K562 (cell line): ENCODE data around the gene PACRG. TPM values are rescaled to one million over a fixed set of nuclear protein-coding genes. Genes with fewer than 3 reads are reported as not detected.

Source experiments
- ATAC-seq: fragments of 200-7000 bp; cut with Tn5 transposase; 3 replicates; pipeline ENCODE4 v1.9.1; 2020; ENCODE audit warnings: moderate library complexity
- BruUV-seq: library from RNA; stranded (reverse); fragments of 400-500 nt; replicated peaks from 2 replicates; lab custom pipeline; 2021; lab: Mats Ljungman, UMichigan
- CTCF ChIA-PET: fragments of 300-600 bp; formaldehyde crosslinking; extraction: SDS; loops from one replicate; lab custom pipeline; 2021; ENCODE audit warnings: low intra/inter-chr PET ratio; lab: Yijun Ruan, JAX
- POLR2A ChIA-PET: fragments of 300-600, 350-650 bp; sonication (Branson Sonifier 250); formaldehyde crosslinking; extraction: SDS; loops from one replicate; lab custom pipeline; 2021; ENCODE audit warnings: antibody characterized with exemption, inconsistent platforms; lab: Yijun Ruan, JAX
- DNase-seq, 4 experiments: peaks; one replicate each; pipeline versions ENCODE4 v3.0.0 to v3.0.0-alpha.2; 2011 to 2018; ENCODE audit warnings: low spot score in 3 of 4, mixed read lengths in 3 of 4; ENCODE audit errors: extremely low read depth in 1 of 4
- FAIRE-seq: peaks from 2 replicates; lab custom pipeline; 2011; peaks lifted over from hg19 to GRCh38; lab: Jason Lieb, UNC
- H2AFZ ChIP-seq: 2 replicates; pipeline ENCODE4 v1.6.0; 2011; ENCODE audit warnings: low read depth, low read length, control low read depth, inconsistent platforms
- H3K27ac ChIP-seq: fragments of 200-600 bp; 3 replicates; pipeline ENCODE4 v1.8.0; 2011; ENCODE audit warnings: low read depth, mild to moderate bottlenecking, control low read depth, inconsistent platforms, low read length, moderate library complexity, mixed read lengths; ENCODE audit errors: extremely low read depth
- H3K27me3 ChIP-seq, 2 experiments: fragments of 300-600 bp in 1 of 2; 2 replicates in 1 of 2; 3 replicates in 1 of 2; pipeline versions ENCODE4 v1.6.0 to v1.8.0; 2011; ENCODE audit warnings: inconsistent platforms in 2 of 2, low read length in 2 of 2, mild to moderate bottlenecking in 1 of 2, mixed read lengths in 1 of 2, moderate library complexity in 1 of 2; ENCODE audit not compliant: control insufficient read depth in 2 of 2, insufficient read depth in 2 of 2
- H3K36me3 ChIP-seq: fragments of 300-600 bp; 3 replicates; pipeline ENCODE4 v1.8.0; 2011; ENCODE audit warnings: mild to moderate bottlenecking, low read length, inconsistent platforms; ENCODE audit not compliant: control insufficient read depth, insufficient read depth
- H3K4me1 ChIP-seq, 2 experiments: fragments of 200-600 bp in 1 of 2; replicated peaks in 1 of 2; 2 replicates in 1 of 2; 3 replicates in 1 of 2; pipeline versions ENCODE4 v1.5.1 to v1.8.0; 2011; ENCODE audit warnings: inconsistent platforms in 2 of 2, low read length in 2 of 2, mild to moderate bottlenecking in 1 of 2, mixed read lengths in 1 of 2, moderate library complexity in 1 of 2; ENCODE audit not compliant: control insufficient read depth in 2 of 2, insufficient read depth in 2 of 2
- H3K4me2 ChIP-seq: 2 replicates; pipeline ENCODE4 v1.6.1; 2011; ENCODE audit warnings: low read length, control low read depth, inconsistent platforms, mixed read lengths; ENCODE audit not compliant: insufficient read depth
- H3K4me3 ChIP-seq: fragments of 200-600 bp; sonication (generic), shearing (Covaris generic); 2 replicates; pipeline ENCODE4 v1.5.1; 2016; ENCODE audit warnings: control low read depth, inconsistent platforms
- H3K79me2 ChIP-seq: fragments of 200-600 bp; 3 replicates; pipeline ENCODE4 v1.8.0; 2011; ENCODE audit warnings: low read length, inconsistent platforms; ENCODE audit not compliant: control insufficient read depth, insufficient read depth
- H3K9ac ChIP-seq, 2 experiments: 2 replicates each; pipeline versions ENCODE4 v1.6.0 to v1.6.1; 2011; ENCODE audit warnings: low read depth in 2 of 2, low read length in 2 of 2, control low read depth in 1 of 2, inconsistent platforms in 1 of 2, mild to moderate bottlenecking in 1 of 2, mixed read lengths in 1 of 2; ENCODE audit not compliant: insufficient read depth in 1 of 2
- H3K9me1 ChIP-seq: one replicate; pipeline ENCODE4 v1.6.0; 2011; ENCODE audit warnings: inconsistent platforms, mild to moderate bottlenecking, low read length, moderate library complexity; ENCODE audit not compliant: control insufficient read depth, insufficient read depth
- H3K9me3 ChIP-seq: replicated peaks from 2 replicates; pipeline ENCODE4 v1.5.1; 2011; ENCODE audit warnings: low read depth, low read length, inconsistent platforms; ENCODE audit not compliant: control insufficient read depth, insufficient read depth
- H4K20me1 ChIP-seq: replicated peaks from 2 replicates; pipeline ENCODE4 v1.6.1; 2011; ENCODE audit warnings: low read length, inconsistent platforms, mixed read lengths; ENCODE audit not compliant: control insufficient read depth, insufficient read depth
- ASH1L ChIP-seq: fragments of 450-650 bp; IDR thresholded peaks from 2 replicates; pipeline ENCODE4 v1.6.1; 2018; ENCODE audit warnings: borderline replicate concordance, mild to moderate bottlenecking, low read depth; ENCODE audit not compliant: partially characterized antibody
- ATF6 ChIP-seq: sonication (generic); formaldehyde crosslinking; IDR thresholded peaks from 2 replicates; pipeline ENCODE4 v1.4.0; 2020; ENCODE audit warnings: mild to moderate bottlenecking, missing genetic modification reagents
- CHCHD3 ChIP-seq: fragments of 250-450 bp; sonication (Bioruptor Pico); IDR thresholded peaks from 2 replicates; pipeline ENCODE4 v2.1.2; 2022; ENCODE audit warnings: mild to moderate bottlenecking
- ELK1 ChIP-seq: sonication (generic); formaldehyde crosslinking; IDR thresholded peaks from 2 replicates; pipeline ENCODE4 v1.8.1; 2022; ENCODE audit warnings: missing genetic modification reagents
- KAT2B ChIP-seq: IDR thresholded peaks from one replicate; pipeline ENCODE4 v1.6.1; 2012; ENCODE audit warnings: low read depth, mild to moderate bottlenecking, control low read depth, inconsistent platforms, low read length, moderate library complexity
- SRF ChIP-seq, 2 experiments: fragments of 250-450, 450-650 bp in 1 of 2; sonication (Bioruptor Pico) in 1 of 2; sonication (generic) in 1 of 2; formaldehyde crosslinking; IDR thresholded peaks; 2 replicates each; pipeline versions ENCODE4 v1.5.0 to v1.5.1; 2020 to 2022; ENCODE audit warnings: mild to moderate bottlenecking in 1 of 2, missing genetic modification reagents in 1 of 2
- TEAD4 ChIP-seq, 2 experiments: sonication (generic) in 1 of 2; formaldehyde crosslinking in 1 of 2; IDR thresholded peaks; 2 replicates each; pipeline versions ENCODE4 v1.6.1 to v1.8.0; 2012 to 2022; ENCODE audit warnings: borderline replicate concordance in 1 of 2, inconsistent platforms in 1 of 2, low read length in 1 of 2, mild to moderate bottlenecking in 1 of 2, missing genetic modification reagents in 1 of 2
- ZNF830 ChIP-seq: fragments of 250-450 bp; sonication (Bioruptor Pico); IDR thresholded peaks from 2 replicates; pipeline ENCODE4 v1.5.0; 2021; ENCODE audit warnings: mild to moderate bottlenecking
- WGBS: fragments of 100-300 bp; shearing (Covaris generic); methylation state at CpG from one replicate; pipeline ENCODE4 v1.1.6; 2016; ENCODE audit warnings: low coverage, mixed read lengths; ENCODE audit not compliant: insufficient coverage; ENCODE audit errors: missing lambda C conversion rate; 5-methylcytosine and 5-hydroxymethylcytosine counted together
- in situ Hi-C: fragments of 300-500 bp; cut with MboI; formaldehyde crosslinking; loops from 4 replicates; pipeline ENCODE4 v1.15.0; 2018; ENCODE audit warnings: inconsistent platforms, mixed read lengths
- intact Hi-C: fragments of 100-400 bp; cut with micrococcal nuclease; formaldehyde crosslinking; loops from 2 replicates; pipeline ENCODE4 v1.14.2; 2022
- polyA plus RNA-seq, 8 experiments: library from polyadenylated mRNA; depleted of rRNA in 4 of 8; stranded (reverse) in 5 of 8; unstranded in 3 of 8; fragments of >200 nt; fragmentation: Nextera tagmentation in 2 of 8; fragmentation: Illumina TruSeq in 1 of 8; extraction: Ambion mirVana in 2 of 8; extraction: Trizol in 1 of 8; gene quantifications; 2 replicates each; pipeline versions ENCODE4 v1.2.1 to v1.2.3, GENCODE V29; 2011 to 2014; ENCODE audit warnings: inconsistent platforms in 1 of 8, missing spikeins in 1 of 8
- total RNA-seq, 7 experiments: library from RNA; depleted of rRNA in 6 of 7; stranded (reverse); fragments of >200 nt in 6 of 7; fragmentation: Illumina TruSeq in 2 of 7; extraction: Trizol in 2 of 7; gene quantifications; 2 replicates each; pipeline versions ENCODE4 v1.2.1 to v1.2.3, GENCODE V29; 2011 to 2021; ENCODE audit warnings: low replicate concordance in 1 of 7

PACRG gene
- total and polyA plus RNA-seq, 9 of the 15 experiments (the other 6 are each of a cell fraction or from before 2014, with no cell fraction given): 0.04 TPM; not detected in 8

- H3K27ac ChIP-seq: no peak overlapping the region
- BruUV-seq: no TSS peak
- no peaks in the 10 kb centered on the region for H3K36me3 ChIP-seq
- no peak for ATAC-seq
- H3K79me2 ChIP-seq: no peaks in the 10 kb centered on the region
- no peak overlapping the region for H3K4me3 ChIP-seq
- no peak for TF ChIP-seq ZNF830 (CRISPR knock-in tag)
- no peak for DNase-seq
- no peak for FAIRE-seq
- H3K9me1 ChIP-seq: no peaks in the 10 kb centered on the region
- no peak overlapping the region for H3K9ac ChIP-seq
- intact Hi-C loops (no loop called here), in situ Hi-C loops (no loop called here)
- no peaks in the 10 kb centered on the region for H4K20me1 ChIP-seq
- no peaks in the 10 kb centered on the region for H3K27me3 ChIP-seq
- 5% methylated on average over 1 of the region's 1 CpG for WGBS
- POLR2A ChIA-PET: no interaction called here
- no peaks in the 10 kb centered on the region for H3K4me1 ChIP-seq
- H2AFZ ChIP-seq: no peak overlapping the region
- CTCF ChIA-PET: no interaction called here
- H3K9me3 ChIP-seq: no peaks in the 10 kb centered on the region
- no peak overlapping the region for H3K4me2 ChIP-seq
Observed at GRCh38 chr6:162854228-162854627, 126.5 kb downstream of the PACRG start.

GRCh38 chr6:162854734-162855191 lies 127.0 kb downstream of the PACRG start:
- H3K79me2 ChIP-seq: no peaks in the 10 kb centered on the region
- CTCF ChIA-PET: no interaction called here
- POLR2A ChIA-PET: no interaction called here
- no peak overlapping the region for H3K4me3 ChIP-seq
- no peaks in the 10 kb centered on the region for H3K9me1 ChIP-seq
- H3K9me3 ChIP-seq: no peaks in the 10 kb centered on the region
- WGBS: 2% methylated on average over 20 of the region's 20 CpGs
- no peak overlapping the region for H2AFZ ChIP-seq
- BruUV-seq: no TSS peak
- no peak overlapping the region for H3K27ac ChIP-seq
- no peak overlapping the region for H3K9ac ChIP-seq
- intact Hi-C loops (no loop called here), in situ Hi-C loops (no loop called here)
- H3K4me1 ChIP-seq: no peaks in the 10 kb centered on the region
- ATAC-seq: no peak
- H3K27me3 ChIP-seq: no peaks in the 10 kb centered on the region
- no peak for FAIRE-seq
- DNase-seq: no peak
- no peak overlapping the region for H3K4me2 ChIP-seq
- H3K36me3 ChIP-seq: no peaks in the 10 kb centered on the region
- H4K20me1 ChIP-seq: no peaks in the 10 kb centered on the region
- TF ChIP-seq ELK1 (CRISPR knock-in tag): no peak
- no peak for TF ChIP-seq CHCHD3 (CRISPR knock-in tag)
- no peak for TF ChIP-seq KAT2B
- no peak for TF ChIP-seq TEAD4 (IDR thresholded peaks at IDR 0.05; ENCODE audit: low read length)
- no peak for TF ChIP-seq TEAD4 (CRISPR knock-in tag; IDR thresholded peaks at IDR 0.05; ENCODE audit: borderline replicate concordance)
- no peak for TF ChIP-seq ATF6 (CRISPR knock-in tag)
- no peak for TF ChIP-seq SRF (CRISPR knock-in tag; IDR thresholded peaks at IDR 0.05)
- no peak for TF ChIP-seq ASH1L
